Measurements from ENCODE around the gene PIH1D1.

Gene PIH1D1

GRCh38 chr19:49451430-49452181 lies at the start of gene PIH1D1:
Gene PIH1D1, minus strand, starts transcription at chr19:49451814. Its CDS starts 240 bp downstream, at chr19:49451574.
- in situ Hi-C loops (cut with MboI; ENCODE audit: low sequenced_read_pairs): no loop called here

GRCh38 chr19:49499030-49499670 lies 47.5 kb upstream of the PIH1D1 start:
- in situ Hi-C loops (cut with MboI; ENCODE audit: low sequenced_read_pairs): no loop called here

- in situ Hi-C loops (cut with MboI; ENCODE audit: low sequenced_read_pairs): no loop called here
Observed at GRCh38 chr19:49498475-49498874, 46.9 kb upstream of the PIH1D1 start.

- in situ Hi-C loops (cut with MboI; ENCODE audit: low sequenced_read_pairs): no loop called here
Observed at GRCh38 chr19:49497789-49498103, 46.1 kb upstream of the PIH1D1 start.

GRCh38 chr19:49497047-49497788 lies 45.6 kb upstream of the PIH1D1 start:
- in situ Hi-C loops (cut with MboI; ENCODE audit: low sequenced_read_pairs): no loop called here

- in situ Hi-C loops (cut with MboI; ENCODE audit: low sequenced_read_pairs): no loop called here
Observed at GRCh38 chr19:49496574-49497008, 45.0 kb upstream of the PIH1D1 start.

- in situ Hi-C loops (cut with MboI; ENCODE audit: low sequenced_read_pairs): no loop called here
Observed at GRCh38 chr19:49492573-49493405, 41.2 kb upstream of the PIH1D1 start.

- in situ Hi-C loops (cut with MboI; ENCODE audit: low sequenced_read_pairs): no loop called here
Observed at GRCh38 chr19:49491804-49492572, 40.4 kb upstream of the PIH1D1 start.

GRCh38 chr19:49491030-49491803 lies 39.6 kb upstream of the PIH1D1 start:
- in situ Hi-C loops (cut with MboI; ENCODE audit: low sequenced_read_pairs): no loop called here

- in situ Hi-C loops (cut with MboI; ENCODE audit: low sequenced_read_pairs): no loop called here
Observed at GRCh38 chr19:49490287-49491029, 38.8 kb upstream of the PIH1D1 start.

- in situ Hi-C loops (cut with MboI; ENCODE audit: low sequenced_read_pairs): no loop called here
Observed at GRCh38 chr19:49489601-49490167, 38.1 kb upstream of the PIH1D1 start.

- in situ Hi-C loops (cut with MboI; ENCODE audit: low sequenced_read_pairs): no loop called here
Observed at GRCh38 chr19:49488863-49489537, 37.4 kb upstream of the PIH1D1 start.

- in situ Hi-C loops (cut with MboI; ENCODE audit: low sequenced_read_pairs): no loop called here
Observed at GRCh38 chr19:49488046-49488862, 36.6 kb upstream of the PIH1D1 start.

GRCh38 chr19:49487277-49488045 lies 35.8 kb upstream of the PIH1D1 start, which contains the start of gene RPL13A:
Gene RPL13A, plus strand, starts transcription at chr19:49487608. Its CDS starts 22 bp downstream, at chr19:49487630.
- in situ Hi-C loops (cut with MboI; ENCODE audit: low sequenced_read_pairs): no loop called here

GRCh38 chr19:49486710-49487276 lies 35.2 kb upstream of the PIH1D1 start:
- in situ Hi-C loops (cut with MboI; ENCODE audit: low sequenced_read_pairs): no loop called here

- in situ Hi-C loops (cut with MboI; ENCODE audit: low sequenced_read_pairs): no loop called here
Observed at GRCh38 chr19:49486232-49486631, 34.6 kb upstream of the PIH1D1 start.
